Skeletal muscle satellite cell (primary cell): ENCODE measurements around the gene RELB.

Experiments used
- H3K27me3 ChIP-seq: 2 replicates; pipeline ENCODE4 v1.7.0; 2013; ENCODE audit warnings: low read length; ENCODE audit not compliant: control insufficient read depth, insufficient read depth
- H3K36me3 ChIP-seq: 2 replicates; pipeline ENCODE4 v1.7.0; 2013; ENCODE audit warnings: mild to moderate bottlenecking, control low read depth, low read length; ENCODE audit not compliant: insufficient read depth
- H3K4me1 ChIP-seq: 2 replicates; pipeline ENCODE4 v1.7.0; 2013; ENCODE audit warnings: low read length; ENCODE audit not compliant: control insufficient read depth, insufficient read depth
- H3K4me2 ChIP-seq: 2 replicates; pipeline ENCODE4 v1.7.0; 2013; ENCODE audit warnings: mild to moderate bottlenecking, low read length
- H3K4me3 ChIP-seq: 2 replicates; pipeline ENCODE4 v1.7.0; 2013; ENCODE audit warnings: low read length
- H3K9ac ChIP-seq: 2 replicates; pipeline ENCODE4 v1.7.0; 2013; ENCODE audit warnings: mild to moderate bottlenecking, low read depth, low read length, moderate library complexity
- H3K9me3 ChIP-seq: replicated peaks from 2 replicates; pipeline ENCODE4 v1.7.0; 2013; ENCODE audit warnings: mild to moderate bottlenecking, control low read depth, low read length

The RELB gene

DNA sequence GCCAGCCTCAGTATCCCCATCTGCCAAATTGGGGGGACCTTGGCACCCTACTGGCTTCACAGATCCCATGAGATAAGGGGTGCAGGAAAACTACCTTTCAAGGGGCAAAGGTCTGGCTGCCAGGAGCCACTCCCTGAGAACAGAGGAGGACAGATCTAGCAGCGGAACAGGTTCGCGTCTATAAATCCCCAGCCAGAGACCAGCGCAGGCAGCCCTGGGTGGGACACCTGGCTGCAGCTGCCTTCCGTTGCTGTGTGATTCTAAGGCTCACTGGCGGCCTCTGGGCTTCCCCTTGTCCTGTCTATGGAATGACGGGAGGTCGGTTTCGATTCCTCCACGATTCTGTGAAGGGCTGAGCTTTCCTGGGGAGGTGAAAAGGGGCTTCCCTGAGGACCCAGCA, 7.3 kb downstream of the RELB start:
- Histone ChIP-seq H3K9me3 (no peaks in the 10 kb centered on the region), H3K4me1 (no peaks in the 10 kb centered on the region), H3K36me3 (no peaks in the 10 kb centered on the region), H3K4me2 (no peak overlapping the region), H3K27me3 (no peaks in the 10 kb centered on the region), H3K9ac (no peak overlapping the region), H3K4me3 (no peak overlapping the region)

DNA sequence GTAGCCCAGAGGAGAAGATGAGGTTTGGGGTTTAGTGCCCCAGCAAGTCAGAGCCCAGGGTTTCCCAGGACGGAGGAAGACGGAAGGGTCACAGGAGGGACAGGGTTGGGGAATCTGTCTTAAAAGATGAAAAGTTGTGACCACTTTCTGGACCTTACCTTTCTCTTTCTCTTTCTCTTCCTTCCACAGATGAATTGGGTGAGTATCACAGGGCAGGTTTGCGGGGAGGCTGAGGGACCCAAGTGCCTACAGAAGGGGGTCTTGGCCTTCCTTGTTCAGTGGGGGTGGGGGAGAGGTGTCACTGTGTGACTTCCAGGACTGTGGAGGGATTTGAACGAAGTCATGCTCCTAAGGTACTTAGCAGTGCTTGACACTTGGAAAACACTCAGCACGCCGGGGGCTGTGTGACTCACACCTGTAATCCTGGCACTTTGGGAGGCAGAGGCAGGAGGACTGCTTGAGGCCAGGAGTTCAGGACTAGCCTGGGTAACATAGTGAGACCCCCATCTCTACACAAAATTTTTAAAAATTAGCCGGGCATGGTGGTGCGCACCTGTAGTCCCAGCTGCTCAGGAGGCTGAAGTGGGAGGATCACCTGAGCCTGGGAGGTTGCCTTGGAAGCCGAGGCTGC, 8.5 kb downstream of the RELB start:
- no peaks in the 10 kb centered on the region for H3K27me3 ChIP-seq
- no peak overlapping the region for H3K4me3 ChIP-seq
- H3K36me3 ChIP-seq = peaks cover 2% of the 10 kb centered on the region
- no peak overlapping the region for H3K4me2 ChIP-seq
- H3K4me1 ChIP-seq = no peaks in the 10 kb centered on the region
- no peak overlapping the region for H3K9ac ChIP-seq
- H3K9me3 ChIP-seq = no peaks in the 10 kb centered on the region

DNA sequence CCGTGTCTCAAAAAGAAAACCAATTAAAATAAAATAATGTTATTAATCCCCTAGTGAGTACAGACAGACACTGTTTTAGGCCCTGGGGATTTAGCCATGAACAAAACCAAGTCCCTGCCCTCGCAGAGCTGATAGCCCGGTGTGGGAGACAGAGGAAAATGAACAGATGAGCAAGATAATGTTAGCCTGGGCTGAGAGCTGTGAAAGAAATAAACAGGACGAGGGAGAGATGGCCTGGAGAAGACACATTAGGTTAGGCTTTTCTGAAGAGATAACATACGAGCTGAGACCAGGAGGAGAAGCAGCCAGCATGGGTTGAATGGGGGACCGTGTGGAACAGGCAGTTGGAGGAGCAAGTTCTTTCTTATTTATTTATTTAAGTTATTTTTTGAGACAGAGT, 9.0 kb downstream of the RELB start:
- H3K36me3 ChIP-seq = peaks cover 2% of the 10 kb centered on the region
- H3K27me3 ChIP-seq = no peaks in the 10 kb centered on the region
- H3K4me2 ChIP-seq = no peak overlapping the region
- H3K4me3 ChIP-seq = no peak overlapping the region
- H3K4me1 ChIP-seq = no peaks in the 10 kb centered on the region
- no peak overlapping the region for H3K9ac ChIP-seq
- H3K9me3 ChIP-seq = no peaks in the 10 kb centered on the region

DNA sequence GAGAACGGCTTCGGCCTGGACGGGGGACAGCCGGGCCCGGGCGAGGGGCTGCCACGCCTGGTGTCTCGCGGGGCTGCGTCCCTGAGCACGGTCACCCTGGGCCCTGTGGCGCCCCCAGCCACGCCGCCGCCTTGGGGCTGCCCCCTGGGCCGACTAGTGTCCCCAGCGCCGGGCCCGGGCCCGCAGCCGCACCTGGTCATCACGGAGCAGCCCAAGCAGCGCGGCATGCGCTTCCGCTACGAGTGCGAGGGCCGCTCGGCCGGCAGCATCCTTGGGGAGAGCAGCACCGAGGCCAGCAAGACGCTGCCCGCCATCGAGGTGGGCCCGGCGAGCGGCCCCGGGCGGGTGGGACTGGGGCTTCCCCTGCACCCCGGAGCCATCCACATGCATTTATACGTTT, 10.7 kb downstream of the RELB start:
- Histone ChIP-seq H3K4me2 (no peak overlapping the region), H3K4me3 (no peak overlapping the region), H3K27me3 (no peaks in the 10 kb centered on the region), H3K36me3 (peaks cover 2% of the 10 kb centered on the region), H3K9ac (no peak overlapping the region), H3K4me1 (no peaks in the 10 kb centered on the region), H3K9me3 (no peaks in the 10 kb centered on the region)

DNA sequence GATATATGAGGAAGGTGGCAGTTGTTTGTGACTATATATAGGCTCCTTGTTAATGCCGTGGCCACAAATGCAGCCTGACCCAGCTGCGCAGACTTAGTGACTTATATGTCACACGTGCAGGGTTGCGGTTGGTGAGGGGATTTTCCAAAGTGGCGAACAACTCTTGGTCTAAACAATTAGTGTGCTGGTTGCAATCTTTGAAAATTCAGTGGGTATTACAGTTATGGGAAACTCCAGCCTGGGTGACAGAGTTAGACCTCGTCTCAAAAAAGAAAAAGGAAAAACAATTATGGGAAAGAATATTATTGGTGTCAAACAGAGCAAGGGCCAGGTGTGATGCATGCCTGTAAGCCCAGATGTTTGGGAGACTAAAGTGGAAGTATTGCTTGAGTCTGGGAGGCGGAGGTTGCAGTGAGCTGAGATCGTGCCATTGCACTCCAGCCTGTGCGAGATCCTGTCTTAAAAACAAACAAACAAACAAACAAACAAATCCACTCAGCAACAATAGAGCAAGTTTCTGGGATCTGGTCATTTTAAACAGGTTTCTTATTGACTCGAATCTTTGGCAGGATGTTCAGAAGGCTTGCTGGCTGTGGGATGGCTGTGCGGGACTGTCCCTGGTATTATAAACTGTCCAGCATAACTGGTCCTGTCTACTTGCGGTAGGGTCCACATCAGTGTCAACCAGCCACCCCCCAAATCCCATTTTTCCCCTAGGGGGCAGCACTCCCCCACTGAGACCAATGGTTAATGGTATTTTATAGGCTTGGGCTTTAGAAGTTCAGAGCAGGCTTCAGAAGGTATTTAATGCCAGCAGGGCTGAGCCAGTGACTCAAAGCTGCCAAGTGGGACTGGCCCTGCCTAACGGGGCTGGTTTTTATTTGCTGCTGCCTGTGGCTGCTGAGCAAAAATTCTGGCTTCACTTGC, 15.4 kb downstream of the RELB start:
- Histone ChIP-seq H3K9me3 (no peaks in the 10 kb centered on the region), H3K4me1 (peaks cover 2% of the 10 kb centered on the region), H3K9ac (no peak overlapping the region), H3K4me2 (no peak overlapping the region), H3K27me3 (no peaks in the 10 kb centered on the region), H3K36me3 (peaks cover 6% of the 10 kb centered on the region), H3K4me3 (no peak overlapping the region)

DNA sequence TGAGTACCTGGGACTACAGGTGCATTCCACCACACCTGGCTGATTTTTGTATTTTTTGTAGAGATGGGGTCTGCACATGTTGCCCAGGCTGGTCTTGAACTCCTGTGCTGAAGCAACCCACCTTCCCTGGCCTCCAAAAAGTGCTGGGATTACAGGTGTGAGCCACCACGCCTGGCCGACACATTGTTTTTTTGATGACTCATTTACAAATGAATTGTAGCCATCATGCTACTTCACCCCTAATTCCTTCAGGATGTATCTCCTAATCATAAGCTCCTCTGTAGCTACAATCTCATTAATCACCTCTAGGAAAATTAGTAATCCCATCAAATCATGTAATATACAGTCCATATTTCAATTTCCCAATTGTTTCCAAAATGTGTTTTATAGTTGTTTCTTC, 17.9 kb downstream of the RELB start:
- no peak overlapping the region for H3K4me2 ChIP-seq
- H3K27me3 ChIP-seq = no peaks in the 10 kb centered on the region
- H3K9me3 ChIP-seq = no peaks in the 10 kb centered on the region
- no peak overlapping the region for H3K4me3 ChIP-seq
- H3K9ac ChIP-seq = no peak overlapping the region
- H3K4me1 ChIP-seq = peaks cover 2% of the 10 kb centered on the region
- H3K36me3 ChIP-seq = peaks cover 4% of the 10 kb centered on the region

DNA sequence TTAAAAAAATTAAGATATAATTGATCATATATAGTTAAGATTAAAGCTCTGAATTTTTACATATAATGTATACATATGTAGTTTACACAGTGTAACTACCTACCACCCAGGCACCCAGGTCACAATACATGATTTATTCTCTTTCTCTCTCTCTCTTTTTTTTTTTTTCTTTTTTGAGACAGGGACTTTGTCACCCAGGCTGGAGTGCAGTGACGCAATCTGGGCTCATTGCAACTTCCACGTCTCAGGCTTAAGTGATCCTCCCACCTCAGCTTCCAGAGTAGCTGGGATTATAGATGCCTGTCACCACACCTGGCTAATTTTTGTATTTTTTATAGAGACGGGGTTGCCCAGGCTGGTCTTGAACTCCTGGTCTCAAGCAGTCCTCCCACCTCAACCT, 18.8 kb downstream of the RELB start:
- peaks cover 4% of the 10 kb centered on the region for H3K36me3 ChIP-seq
- H3K4me3 ChIP-seq = no peak overlapping the region
- peaks cover 2% of the 10 kb centered on the region for H3K4me1 ChIP-seq
- H3K9me3 ChIP-seq = no peaks in the 10 kb centered on the region
- H3K4me2 ChIP-seq = no peak overlapping the region
- H3K9ac ChIP-seq = no peak overlapping the region
- H3K27me3 ChIP-seq = no peaks in the 10 kb centered on the region

DNA sequence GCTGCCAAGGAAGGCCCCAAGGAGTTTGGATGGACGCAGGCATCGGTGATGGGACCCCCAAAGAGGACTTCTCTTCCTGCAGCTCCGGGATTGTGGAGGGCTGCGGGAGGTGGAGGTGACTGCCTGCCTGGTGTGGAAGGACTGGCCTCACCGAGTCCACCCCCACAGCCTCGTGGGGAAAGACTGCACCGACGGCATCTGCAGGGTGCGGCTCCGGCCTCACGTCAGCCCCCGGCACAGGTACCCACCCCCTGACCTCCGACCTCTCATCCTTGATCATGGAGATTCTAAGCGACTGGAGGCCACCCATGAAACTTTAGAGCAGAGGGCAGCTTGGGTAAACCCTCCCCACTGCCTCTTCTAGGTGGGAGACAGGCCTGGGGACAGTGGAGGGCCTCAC, 20.7 kb downstream of the RELB start:
- Histone ChIP-seq H3K4me2 (no peak overlapping the region), H3K9ac (no peak overlapping the region), H3K36me3 (peaks cover 4% of the 10 kb centered on the region), H3K9me3 (no peaks in the 10 kb centered on the region), H3K4me1 (peaks cover 2% of the 10 kb centered on the region), H3K4me3 (no peak overlapping the region), H3K27me3 (no peaks in the 10 kb centered on the region)

DNA sequence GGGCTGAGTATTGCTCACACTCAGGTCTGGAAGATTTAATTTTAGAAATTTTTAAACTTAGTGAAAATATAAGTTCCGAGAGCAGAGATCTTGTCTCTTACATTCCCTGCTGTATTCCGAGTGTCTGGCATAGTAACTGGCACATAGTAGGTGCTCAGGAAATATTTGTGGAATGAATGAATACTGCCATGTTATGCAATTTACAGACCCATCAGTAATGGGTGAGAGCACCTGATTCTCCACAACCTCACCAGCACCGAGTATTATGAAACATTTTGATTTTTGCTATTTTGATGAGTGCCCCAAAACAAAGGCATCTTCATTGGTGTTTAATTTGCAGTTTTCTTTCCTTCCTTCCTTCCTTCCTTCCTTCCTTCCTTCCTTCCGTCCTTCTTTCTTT, 21.8 kb downstream of the RELB start:
- peaks cover 4% of the 10 kb centered on the region for H3K36me3 ChIP-seq
- no peak overlapping the region for H3K4me2 ChIP-seq
- H3K9ac ChIP-seq = no peak overlapping the region
- no peaks in the 10 kb centered on the region for H3K4me1 ChIP-seq
- no peaks in the 10 kb centered on the region for H3K27me3 ChIP-seq
- no peak overlapping the region for H3K4me3 ChIP-seq
- no peaks in the 10 kb centered on the region for H3K9me3 ChIP-seq

DNA sequence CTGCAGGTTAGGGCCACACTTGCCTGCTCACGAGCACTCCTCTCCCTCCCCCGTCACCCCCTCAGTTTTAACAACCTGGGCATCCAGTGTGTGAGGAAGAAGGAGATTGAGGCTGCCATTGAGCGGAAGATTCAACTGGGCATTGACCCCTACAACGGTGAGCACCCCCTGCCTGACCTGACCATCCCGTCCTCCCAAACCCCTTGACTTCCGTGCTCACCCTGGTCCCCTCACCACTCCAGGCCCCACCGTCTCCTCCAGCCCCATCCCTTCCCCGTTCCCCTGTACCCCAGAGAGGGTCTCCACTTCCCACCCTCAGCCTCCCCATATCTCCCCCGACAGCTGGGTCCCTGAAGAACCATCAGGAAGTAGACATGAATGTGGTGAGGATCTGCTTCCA, 24.0 kb downstream of the RELB start:
- Histone ChIP-seq H3K4me3 (no peak overlapping the region), H3K27me3 (no peaks in the 10 kb centered on the region), H3K9me3 (no peaks in the 10 kb centered on the region), H3K36me3 (peaks cover 3% of the 10 kb centered on the region), H3K4me2 (no peak overlapping the region), H3K4me1 (no peaks in the 10 kb centered on the region), H3K9ac (no peak overlapping the region)

DNA sequence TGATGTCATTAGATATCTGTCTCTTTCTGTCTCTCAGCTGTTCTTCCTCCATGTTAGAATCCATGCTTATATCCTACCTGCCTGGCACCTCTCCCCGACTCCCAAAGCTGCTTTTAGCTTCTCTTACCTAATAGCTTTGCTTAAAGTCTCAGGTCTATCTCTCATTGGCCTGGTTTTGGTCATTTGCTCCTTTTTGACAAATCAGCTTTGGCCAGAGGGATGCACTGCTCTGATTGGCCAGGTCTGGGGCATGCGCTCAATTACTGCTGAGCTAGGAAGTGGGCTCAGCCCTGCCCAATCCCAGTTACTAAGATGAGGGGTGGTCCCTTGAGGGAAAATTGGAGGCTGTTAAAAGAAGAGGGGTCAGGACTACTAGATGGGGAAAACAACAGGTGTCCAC, 26.1 kb downstream of the RELB start:
- H3K4me1 ChIP-seq = no peaks in the 10 kb centered on the region
- H3K4me3 ChIP-seq = no peak overlapping the region
- no peaks in the 10 kb centered on the region for H3K27me3 ChIP-seq
- no peaks in the 10 kb centered on the region for H3K9me3 ChIP-seq
- peaks cover 3% of the 10 kb centered on the region for H3K36me3 ChIP-seq
- no peak overlapping the region for H3K9ac ChIP-seq
- no peak overlapping the region for H3K4me2 ChIP-seq

DNA sequence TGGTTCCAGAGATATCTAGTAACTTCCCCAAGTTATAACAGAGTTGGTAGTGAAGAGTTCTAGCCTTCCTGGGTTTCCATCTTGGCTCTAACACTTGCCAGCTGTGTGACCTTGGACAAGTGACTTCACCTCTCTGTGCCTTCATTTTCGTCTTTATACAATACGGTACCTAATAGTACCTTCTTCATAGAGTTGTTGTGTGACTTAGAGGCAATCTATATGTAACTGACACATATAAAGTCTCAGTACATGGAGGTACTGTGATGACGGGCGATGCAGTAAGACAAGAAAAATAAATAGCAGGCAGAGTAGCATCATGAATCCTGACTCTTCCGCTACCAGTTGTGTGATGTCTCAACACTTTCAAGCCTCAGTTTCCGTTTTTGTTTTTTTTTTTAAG, 29.6 kb downstream of the RELB start:
- H3K4me3 ChIP-seq = no peak overlapping the region
- H3K27me3 ChIP-seq = no peaks in the 10 kb centered on the region
- H3K4me1 ChIP-seq = no peaks in the 10 kb centered on the region
- peaks cover 20% of the 10 kb centered on the region for H3K36me3 ChIP-seq
- H3K4me2 ChIP-seq = no peak overlapping the region
- H3K9ac ChIP-seq = no peak overlapping the region
- no peaks in the 10 kb centered on the region for H3K9me3 ChIP-seq
